ENCODE measurements around the gene RNF126.

RNF126 gene

GRCh38 chr19:602391-603301 is 60.4 kb downstream of the RNF126 start:
- TF ChIP-seq CTCF (IDR thresholded peaks at IDR 0.05; ENCODE audit: borderline replicate concordance, insufficient read depth, low read depth, low read length), result no peak
- no peak overlapping the region for H3K4me3 ChIP-seq (ENCODE audit: low read depth, low read length)

- H3K4me3 ChIP-seq (ENCODE audit: low read depth, low read length), result no peak overlapping the region
- TF ChIP-seq CTCF (IDR thresholded peaks at IDR 0.05; ENCODE audit: borderline replicate concordance, insufficient read depth, low read depth, low read length), result no peak
These were observed 61.2 kb downstream of the RNF126 start for GRCh38 chr19:601790-602189.

- TF ChIP-seq CTCF (IDR thresholded peaks at IDR 0.05; ENCODE audit: borderline replicate concordance, insufficient read depth, low read depth, low read length), result no peak
- H3K4me3 ChIP-seq (ENCODE audit: low read depth, low read length), result no peak overlapping the region
These were observed 61.7 kb downstream of the RNF126 start for GRCh38 chr19:601310-601709.

Measured in GM12875 (cell line).